HG03558 (cell line): ENCODE data around the gene HYI.
"Not testable (repeated sequence)": the region's sequence is repeated elsewhere in the genome, so short reads cannot be mapped to it uniquely, and the experiment has no call there.

Source experiments
- ATAC-seq: cut with Tn5 transposase; IDR thresholded peaks from one replicate; pipeline ENCODE4 v1.9.1; 2021; ENCODE audit warnings: moderate number of reproducible peaks; ENCODE audit not compliant: unreplicated experiment; ENCODE audit errors: extremely low read depth

The HYI gene

GRCh38 chr1:43453442-43454269, at the start of gene HYI:
Gene HYI (minus strand): TSS chr1:43453931. CDS start chr1:43453793, 138 bp downstream.
- no peak for ATAC-seq

GRCh38 chr1:43501806-43502205, 48.1 kb upstream of the HYI start:
- ATAC-seq, result not testable (repeated sequence)

- ATAC-seq, result no peak
These were observed 46.2 kb upstream of the HYI start for GRCh38 chr1:43499898-43500297.

GRCh38 chr1:43495204-43495603, 41.5 kb upstream of the HYI start:
- ATAC-seq, result no peak

GRCh38 chr1:43493661-43494450, 40.1 kb upstream of the HYI start:
- no peak for ATAC-seq

- no peak for ATAC-seq
These were observed 39.1 kb upstream of the HYI start for GRCh38 chr1:43492826-43493225.

- ATAC-seq, result no peak
These were observed 37.3 kb upstream of the HYI start for GRCh38 chr1:43491061-43491460.

- ATAC-seq, result no peak
These were observed 34.4 kb upstream of the HYI start for GRCh38 chr1:43488165-43488564.

- no peak for ATAC-seq
These were observed 30.6 kb upstream of the HYI start for GRCh38 chr1:43484367-43484766.

- ATAC-seq, result no peak
These were observed 28.5 kb upstream of the HYI start for GRCh38 chr1:43482215-43482614.

GRCh38 chr1:43481491-43481890, 27.8 kb upstream of the HYI start:
- ATAC-seq, result no peak

GRCh38 chr1:43479414-43479813, 25.7 kb upstream of the HYI start:
- no peak for ATAC-seq

GRCh38 chr1:43477716-43478115, 24.0 kb upstream of the HYI start:
- no peak for ATAC-seq

GRCh38 chr1:43475611-43476401, 22.1 kb upstream of the HYI start:
- ATAC-seq, result not testable (repeated sequence)

- no peak for ATAC-seq
These were observed 19.7 kb upstream of the HYI start for GRCh38 chr1:43473463-43473862.

GRCh38 chr1:43472463-43473151, 18.9 kb upstream of the HYI start:
- not testable (repeated sequence) for ATAC-seq

- no peak for ATAC-seq
These were observed 18.3 kb upstream of the HYI start for GRCh38 chr1:43472087-43472462.

GRCh38 chr1:43469932-43470331, 16.2 kb upstream of the HYI start:
- ATAC-seq, result no peak

- ATAC-seq, result no peak
These were observed 14.7 kb upstream of the HYI start for GRCh38 chr1:43468414-43468813.

- ATAC-seq, result no peak
These were observed 12.7 kb upstream of the HYI start for GRCh38 chr1:43466403-43466802.
